Measurements from ENCODE around the gene LRRC2.
A peak's percentile ranks its signal among the peaks of the same experiment; 100 is the strongest.
"Not testable (repeated sequence)": the region's sequence is repeated elsewhere in the genome, so short reads cannot be mapped to it uniquely, and the experiment has no call there.

Gene LRRC2

DNA sequence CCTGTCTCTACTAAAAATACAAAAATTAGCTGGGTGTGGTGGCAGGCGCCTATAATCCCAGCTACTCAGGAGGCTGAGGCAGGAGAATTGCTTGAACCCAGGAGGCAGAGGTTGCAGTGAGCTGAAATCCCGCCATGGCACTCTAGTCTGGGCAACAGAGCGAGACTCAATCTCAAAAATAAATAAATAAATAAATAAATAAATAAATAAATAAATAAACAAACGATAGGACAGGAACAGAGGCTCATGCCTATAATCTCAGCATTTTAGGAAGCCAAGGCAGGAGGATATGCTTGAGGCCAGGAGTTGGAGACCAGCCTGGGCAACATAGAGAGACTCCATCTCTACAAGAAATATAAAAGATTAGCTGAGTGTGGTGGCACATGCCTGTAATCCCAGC, 43.9 kb downstream of the LRRC2 start:
- not testable (repeated sequence) for DNase-seq

- DNase-seq: no peak
These were observed 45.0 kb downstream of the LRRC2 start for GRCh38 chr3:46521096-46521495.

DNA sequence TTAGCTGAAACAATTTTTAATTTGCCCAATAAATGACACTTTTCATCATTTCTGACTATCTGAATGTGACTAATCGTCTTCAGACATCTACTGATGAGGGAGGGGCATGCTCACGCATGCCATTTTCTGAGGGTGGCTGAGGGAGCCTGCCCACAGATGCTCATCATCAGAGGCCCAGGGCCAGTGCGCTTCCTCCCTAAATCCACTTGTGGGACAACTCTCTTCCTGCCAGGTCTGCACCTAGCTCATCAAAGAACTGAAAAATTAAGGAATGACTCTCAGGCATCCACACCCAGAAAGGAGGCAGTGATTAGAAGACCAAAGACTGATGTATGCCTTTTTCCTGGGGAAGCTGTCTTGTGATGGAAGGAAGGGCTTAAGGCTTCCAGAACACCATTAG, 45.6 kb downstream of the LRRC2 start:
- no peak for DNase-seq

DNA sequence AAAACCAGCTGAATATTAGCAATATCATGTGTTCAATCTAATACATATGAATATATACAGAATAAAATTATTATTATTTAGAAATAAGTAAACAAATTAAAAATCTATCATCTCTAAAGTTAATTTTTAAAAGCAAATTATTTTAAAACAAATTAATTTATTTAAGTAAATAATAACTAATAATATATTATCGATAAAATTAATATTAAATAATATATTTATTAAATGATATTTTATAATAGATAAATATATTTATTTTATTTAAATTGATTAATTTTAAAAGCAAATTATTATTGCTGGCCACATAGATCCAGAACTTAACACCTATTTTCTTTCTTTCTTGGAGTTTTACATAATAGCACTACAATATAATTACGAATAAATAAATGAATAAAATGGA, 46.1 kb downstream of the LRRC2 start:
- DNase-seq: no peak

DNA sequence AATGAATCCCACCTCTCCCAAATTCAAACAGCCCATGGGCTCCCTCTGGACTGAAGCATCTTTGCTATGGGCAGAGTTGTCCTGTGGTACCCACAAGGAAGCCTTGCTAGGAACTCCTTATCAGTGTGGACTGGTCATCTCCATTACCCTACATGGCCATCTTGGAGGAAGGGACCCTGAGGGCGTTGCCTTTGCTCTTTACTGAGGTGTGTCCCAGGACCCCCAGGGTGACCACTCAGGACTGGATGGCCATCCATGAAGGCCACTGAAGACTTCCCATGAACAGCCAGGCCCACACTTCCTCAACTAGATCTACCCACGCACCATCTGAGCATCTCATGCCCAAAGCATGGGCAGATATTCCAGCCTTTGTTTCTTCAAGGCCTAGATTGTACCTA, 48.3 kb downstream of the LRRC2 start:
- DNase-seq: no peak

- no peak for DNase-seq
These were observed 48.9 kb downstream of the LRRC2 start for GRCh38 chr3:46517016-46517783.

- DNase-seq: no peak
These were observed 49.6 kb downstream of the LRRC2 start for GRCh38 chr3:46516521-46516920.

- DNase-seq: no peak
These were observed 53.8 kb downstream of the LRRC2 start for GRCh38 chr3:46512191-46512749.

- DNase-seq: no peak
These were observed 56.4 kb downstream of the LRRC2 start for GRCh38 chr3:46509661-46510187.

GRCh38 chr3:46508850-46509591, 57.1 kb downstream of the LRRC2 start:
- DNase-seq: no peak

DNA sequence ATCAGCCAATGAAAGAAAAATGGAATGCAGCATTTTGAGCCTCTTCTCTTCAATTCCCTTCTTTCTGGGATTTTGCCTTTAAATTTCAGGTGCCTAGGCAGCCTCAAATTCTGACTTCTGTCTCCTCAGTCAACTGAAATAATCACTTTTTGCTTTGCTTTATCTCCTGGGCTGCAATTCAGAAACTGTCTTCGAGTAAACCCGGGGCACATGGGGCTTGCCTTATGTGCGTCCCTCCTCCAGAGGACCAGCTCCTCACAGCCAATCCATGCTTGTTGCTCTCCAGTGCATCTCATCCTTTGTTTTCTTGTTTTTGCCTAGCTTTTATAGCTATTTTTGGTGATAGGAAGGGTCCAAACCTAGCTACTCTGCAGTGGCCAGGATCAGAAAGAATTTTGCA, 59.6 kb downstream of the LRRC2 start:
- no peak for DNase-seq

DNA sequence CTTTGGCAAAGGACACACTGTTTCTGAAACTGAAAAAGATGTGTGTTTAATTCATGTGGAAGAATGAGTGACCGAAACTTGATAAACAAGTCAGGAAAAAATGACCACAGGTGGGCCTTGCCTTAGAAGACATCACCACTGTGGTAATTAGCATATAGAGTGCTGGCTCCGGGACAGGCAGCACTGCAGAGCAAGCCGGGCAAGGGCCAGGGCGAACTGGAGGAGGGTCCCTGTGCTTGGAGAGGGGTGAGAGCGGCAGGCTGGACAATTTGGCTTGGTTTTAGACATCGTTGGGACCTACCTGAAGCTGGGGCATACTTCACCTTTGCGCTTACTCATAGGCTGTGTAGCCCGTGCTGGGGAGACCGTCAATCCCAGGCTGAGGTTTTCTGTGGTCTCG, 60.1 kb downstream of the LRRC2 start:
- DNase-seq: no peak

- DNase-seq: no peak
These were observed 61.3 kb downstream of the LRRC2 start for GRCh38 chr3:46504789-46505188.

DNA sequence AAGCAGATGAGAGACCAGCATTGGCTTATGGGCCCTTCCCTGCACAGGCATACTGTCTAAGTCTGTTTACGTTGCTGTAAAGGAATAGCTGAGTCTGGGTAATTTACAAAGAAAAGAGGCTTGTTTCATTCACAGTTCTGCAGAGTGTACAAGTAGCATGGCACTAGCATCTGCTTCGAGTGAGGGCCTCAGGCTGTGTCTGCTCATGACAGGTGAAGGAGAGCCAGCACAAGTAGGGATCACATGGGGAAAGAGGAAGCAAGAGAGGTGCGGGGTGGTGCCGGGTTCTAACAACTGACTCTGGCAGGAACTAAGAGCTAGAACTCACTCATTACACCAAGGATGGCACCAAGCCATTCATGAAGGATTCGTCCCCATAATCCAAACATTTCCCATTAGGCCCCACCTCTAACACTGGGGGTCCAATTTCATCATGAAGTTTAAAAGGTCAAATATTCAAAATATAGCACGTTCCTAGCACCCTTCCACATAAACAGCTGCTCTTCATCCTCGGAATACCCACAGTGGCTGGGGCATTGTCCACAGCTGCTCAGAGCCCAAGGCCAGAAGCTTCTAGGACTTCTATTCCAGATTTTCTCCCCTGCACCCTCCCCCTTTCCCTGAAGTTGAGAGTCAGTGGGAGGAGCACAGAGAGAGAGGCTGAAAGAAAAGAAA, 62.8 kb downstream of the LRRC2 start:
- no peak for DNase-seq

- DNase-seq: no peak
These were observed 64.4 kb downstream of the LRRC2 start for GRCh38 chr3:46501702-46502101.

DNA sequence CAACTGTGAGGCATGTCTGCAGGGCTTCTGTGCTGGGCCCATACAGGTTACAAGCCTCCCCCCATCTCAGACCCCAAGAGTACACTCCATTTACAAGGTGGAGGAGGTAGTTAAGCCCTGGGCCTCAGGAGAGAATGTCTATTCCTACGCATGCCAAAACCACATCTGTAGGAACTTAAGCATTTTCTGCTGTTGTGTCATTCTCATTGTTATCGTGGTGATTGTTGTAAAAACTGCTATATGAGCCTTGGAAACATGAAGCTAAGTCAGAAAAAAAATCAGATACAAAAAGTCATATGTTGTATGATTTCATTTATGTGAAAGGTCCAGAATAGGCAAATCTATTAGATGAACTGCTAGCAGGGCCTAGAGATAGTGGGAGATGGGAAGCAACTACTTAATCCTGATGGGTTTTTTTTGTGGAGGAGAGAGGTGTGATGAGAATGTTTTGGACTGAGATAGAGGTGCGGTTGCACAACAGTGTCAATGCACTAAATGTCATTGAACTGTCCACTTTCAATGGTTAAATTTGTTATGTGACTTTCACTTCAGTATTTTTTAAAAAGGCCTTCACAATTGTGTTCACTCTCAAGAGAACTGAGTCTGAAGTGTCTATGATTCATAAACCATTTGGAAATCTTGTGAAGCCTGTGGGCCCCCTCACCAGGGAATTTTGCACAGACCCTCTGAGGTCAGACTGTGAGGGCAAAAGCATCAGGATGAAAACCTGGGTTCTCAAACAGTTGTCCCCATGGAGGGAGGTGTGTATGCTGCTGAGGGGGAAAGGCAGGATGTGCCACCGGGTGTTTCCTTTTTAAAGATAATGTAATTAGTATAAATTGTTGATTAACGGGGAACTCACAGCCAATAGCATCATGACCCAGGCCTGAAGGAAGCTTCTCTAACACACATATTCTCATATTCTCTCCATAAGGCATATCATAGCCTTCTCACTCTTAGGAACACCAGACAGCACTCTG, 65.2 kb downstream of the LRRC2 start:
- DNase-seq: no peak

GRCh38 chr3:46498916-46499519, 67.1 kb downstream of the LRRC2 start:
- DNase-seq: no peak

DNA sequence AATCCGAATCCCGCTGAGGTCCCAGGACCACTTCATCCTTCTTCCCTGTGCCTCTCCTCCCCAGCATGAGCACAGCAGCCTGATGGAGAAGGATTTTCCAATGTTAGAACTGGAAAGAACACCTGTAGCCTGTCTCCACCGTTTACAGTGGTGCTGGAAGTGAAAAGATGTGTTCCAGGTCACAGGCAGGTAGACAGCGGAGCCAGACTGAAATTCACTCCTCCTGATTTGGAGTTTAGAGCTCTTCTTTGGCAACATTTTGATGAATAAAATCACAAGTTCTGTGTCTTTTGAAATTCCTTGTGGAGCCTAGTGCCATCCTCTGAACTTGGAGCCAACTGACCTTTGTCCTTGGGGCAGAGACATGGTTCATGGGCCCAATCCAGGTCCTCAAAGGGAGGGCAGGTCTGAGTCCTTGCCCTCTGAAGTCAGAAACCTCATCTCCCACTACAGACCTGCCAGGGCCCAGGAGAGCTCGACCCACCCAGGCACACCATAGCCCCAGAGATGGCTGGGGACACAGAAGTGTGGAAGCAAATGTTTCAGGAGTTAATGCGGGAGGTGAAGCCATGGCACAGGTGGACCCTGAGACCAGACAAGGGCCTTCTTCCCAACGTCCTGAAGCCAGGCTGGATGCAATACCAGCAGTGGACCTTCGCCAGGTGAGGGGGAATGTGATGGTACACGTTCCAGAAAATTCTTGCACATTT, 68.4 kb downstream of the LRRC2 start, which contains the start of gene RTP3:
Gene RTP3, plus strand, starts transcription at position 421 of the 710 bp plus-strand sequence. Its CDS starts 87 bp downstream, at position 508.
- no peak for DNase-seq

DNA sequence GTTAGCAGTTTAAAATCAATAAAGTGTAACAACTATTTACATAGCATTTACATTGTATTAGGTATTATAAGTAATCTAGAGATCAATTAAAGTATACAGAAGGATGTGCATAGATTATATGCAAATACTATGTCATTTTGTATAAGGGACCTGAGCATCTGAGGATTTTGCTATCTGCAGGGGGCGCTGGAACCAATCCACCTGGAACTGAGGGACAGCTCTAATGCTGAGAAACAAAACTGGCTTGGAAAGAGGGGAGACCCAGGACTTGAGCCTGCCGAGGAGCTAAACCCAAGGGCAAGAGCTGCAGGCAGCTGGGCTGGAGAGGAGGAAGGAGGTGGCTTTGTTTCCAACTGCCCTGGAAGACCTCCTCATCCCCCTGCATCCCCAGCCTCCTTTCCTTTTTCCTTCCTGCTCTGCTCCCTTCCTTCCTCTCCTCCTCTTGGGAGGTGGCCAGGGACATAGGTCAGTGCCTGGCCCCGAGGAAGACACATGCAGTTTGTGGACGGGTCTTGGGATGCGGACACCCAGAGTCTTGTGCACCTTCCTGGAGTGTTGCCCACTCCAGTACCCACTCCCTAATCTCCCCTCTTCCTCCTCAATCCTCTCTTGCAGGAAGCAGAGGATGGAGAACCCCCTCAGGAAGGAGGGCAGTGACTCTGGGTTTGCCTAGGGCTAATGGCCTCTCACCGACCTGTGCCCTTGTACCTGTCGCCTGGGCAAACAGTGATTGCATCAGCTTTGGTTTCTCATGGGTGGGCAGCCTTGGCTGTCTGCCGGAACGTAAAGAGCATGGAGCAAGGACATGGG, 69.2 kb downstream of the LRRC2 start:
- DNase-seq: no peak

GRCh38 chr3:46495901-46496456, 70.1 kb downstream of the LRRC2 start:
- peak; percentile 9 for DNase-seq
